Stimulated activated CD8-positive, alpha-beta memory T cell treated with anti-CD3 and anti-CD28 coated beads, Interleukin-2, amount 100 ng/mL, for 48 hours (primary cell): ENCODE data around the gene FGF7.
"Not testable (repeated sequence)": the region's sequence is repeated elsewhere in the genome, so short reads cannot be mapped to it uniquely, and the experiment has no call there.

Experiments
- DNase-seq, 2 donors: peaks; one replicate each; pipeline ENCODE4 v3.0.0-alpha.2; 2020; ENCODE audit warnings: low read depth in 2 of 2

The FGF7 gene

DNA sequence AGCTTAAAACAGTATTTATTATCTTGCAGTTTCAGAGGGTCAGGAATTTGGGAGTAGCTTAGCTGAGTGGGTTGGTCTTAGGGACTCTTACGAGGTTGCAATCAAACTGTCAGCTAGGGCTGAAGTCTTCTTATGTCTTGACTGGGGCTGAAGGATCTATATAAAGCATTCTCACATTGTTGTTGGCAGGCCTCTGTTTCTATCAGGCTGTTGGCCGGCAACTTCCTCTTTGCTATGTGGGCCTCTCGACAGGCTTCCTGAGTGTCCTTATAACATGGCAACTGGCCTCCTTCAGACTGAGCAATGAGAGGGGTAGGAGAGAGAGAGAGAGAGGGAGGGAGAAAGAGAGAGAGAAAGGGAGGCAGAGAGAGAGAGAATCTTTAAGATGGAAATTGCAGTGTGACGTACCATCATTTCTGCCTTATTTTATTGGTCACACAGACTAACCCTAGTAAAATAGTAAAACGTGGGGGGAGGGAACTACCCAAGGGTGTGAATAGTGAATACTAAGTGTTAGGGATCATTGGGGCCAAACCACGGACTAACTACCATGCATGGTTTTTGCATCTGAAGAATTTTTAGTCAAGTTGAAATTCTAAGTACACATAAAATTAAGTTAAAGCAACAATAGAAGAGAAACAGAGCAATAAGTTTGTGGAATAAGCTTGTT, 16.1 kb downstream of the FGF7 start:
- DNase-seq: no peak

DNA sequence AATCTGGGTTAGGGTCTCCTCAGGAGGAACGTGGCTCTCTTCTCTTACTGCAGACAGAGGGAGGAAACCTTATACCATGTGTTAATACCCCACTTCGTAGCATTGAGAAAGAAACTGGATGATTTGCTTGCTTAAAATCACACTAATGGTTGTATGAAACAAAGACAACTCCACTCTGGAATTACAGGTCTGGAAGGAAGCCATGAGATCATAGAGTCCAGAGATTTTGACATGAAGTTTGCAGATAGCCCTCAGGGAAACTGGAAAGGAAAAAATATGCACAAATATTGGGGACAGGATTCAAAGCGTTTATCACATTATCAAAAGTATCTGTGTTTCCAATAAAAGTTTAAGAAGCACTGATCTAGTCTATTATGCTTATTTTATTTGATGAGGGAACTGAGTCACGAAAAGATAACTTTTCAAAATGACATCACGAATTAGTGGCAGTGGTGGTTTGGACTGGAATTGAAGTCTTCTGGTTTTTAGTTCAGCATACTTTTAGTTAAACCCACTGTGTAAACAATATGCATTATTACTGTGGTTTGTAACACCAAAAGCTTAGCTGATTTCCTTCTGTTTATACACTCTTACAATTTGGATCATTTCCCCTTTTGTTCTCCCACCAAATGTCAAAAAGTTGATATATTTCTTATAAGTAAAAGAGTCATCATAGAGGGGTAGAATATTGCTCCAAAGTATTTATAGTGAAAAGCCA, 16.8 kb downstream of the FGF7 start:
- DNase-seq: no peak

GRCh38 chr15:49441356-49441755, 18.3 kb downstream of the FGF7 start:
- no peak for DNase-seq

DNA sequence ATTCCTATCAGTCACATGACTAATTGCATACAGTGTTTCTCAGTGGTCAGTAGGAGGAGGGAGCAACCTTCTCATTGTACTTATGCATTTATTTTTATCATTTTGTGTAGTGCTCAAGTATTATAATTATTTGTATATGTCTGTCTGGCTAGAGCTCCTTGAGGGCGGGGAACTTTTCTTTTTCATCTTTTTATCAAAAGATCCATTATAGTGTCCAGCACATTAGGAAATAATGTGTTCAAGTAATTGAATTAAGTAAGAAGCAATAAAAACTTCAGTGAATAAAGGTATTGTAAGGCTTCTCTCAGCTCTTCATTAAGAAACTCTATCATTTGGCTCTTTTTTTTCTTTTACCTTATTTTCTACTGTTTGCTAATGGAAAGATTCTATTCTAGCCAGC, 18.8 kb downstream of the FGF7 start:
- DNase-seq: no peak

DNA sequence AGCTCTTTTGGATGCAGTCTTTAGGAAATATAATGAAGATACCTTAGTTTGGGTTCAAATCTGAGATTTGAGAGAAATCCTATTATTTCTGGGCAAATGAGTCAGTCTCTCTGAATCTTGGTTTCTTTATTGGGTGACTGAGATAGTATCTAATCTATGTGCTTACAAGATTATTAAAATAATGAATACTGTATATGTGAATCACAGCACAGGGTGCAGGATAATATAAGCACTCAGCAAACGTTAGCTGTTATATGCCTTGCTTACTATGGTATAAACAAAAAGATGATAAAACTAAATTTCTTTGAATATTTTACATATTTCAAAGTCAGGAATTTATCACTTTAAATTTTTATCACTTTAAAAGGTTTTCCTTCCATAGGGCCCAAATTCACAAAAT, 29.6 kb downstream of the FGF7 start:
- no peak for DNase-seq

GRCh38 chr15:49456166-49456565, 33.1 kb downstream of the FGF7 start:
- no peak for DNase-seq

GRCh38 chr15:49458145-49458544, 35.1 kb downstream of the FGF7 start:
- no peak for DNase-seq

GRCh38 chr15:49460411-49460941, 37.4 kb downstream of the FGF7 start:
- no peak for DNase-seq

DNA sequence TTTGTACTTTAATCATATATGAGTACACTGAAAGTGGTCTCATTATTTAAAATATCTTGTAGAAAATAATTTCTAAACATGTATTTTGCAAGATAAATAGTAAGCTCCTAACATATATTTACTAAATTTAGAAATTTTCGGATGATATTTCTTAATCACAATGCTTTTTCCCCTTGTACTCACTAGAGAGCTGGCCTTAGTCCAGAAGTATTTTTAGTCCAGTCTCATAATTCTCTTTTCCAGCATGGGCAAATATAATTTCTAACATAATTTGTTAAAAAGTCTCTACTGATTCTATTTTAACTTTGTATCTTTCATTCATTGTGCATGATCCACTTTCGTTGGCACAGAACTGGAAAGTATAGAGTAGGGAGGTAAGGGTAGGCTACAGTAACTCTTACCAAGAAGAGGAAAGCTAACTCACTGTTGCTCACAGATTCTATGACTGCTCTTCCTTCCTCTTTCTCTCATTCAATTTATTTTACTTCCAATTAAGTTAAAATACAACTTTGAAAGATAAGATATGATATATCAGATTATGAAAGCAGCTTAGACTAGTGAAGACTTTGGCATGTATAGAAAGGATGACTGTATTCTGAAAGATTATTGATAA, 39.3 kb downstream of the FGF7 start:
- DNase-seq: no peak

DNA sequence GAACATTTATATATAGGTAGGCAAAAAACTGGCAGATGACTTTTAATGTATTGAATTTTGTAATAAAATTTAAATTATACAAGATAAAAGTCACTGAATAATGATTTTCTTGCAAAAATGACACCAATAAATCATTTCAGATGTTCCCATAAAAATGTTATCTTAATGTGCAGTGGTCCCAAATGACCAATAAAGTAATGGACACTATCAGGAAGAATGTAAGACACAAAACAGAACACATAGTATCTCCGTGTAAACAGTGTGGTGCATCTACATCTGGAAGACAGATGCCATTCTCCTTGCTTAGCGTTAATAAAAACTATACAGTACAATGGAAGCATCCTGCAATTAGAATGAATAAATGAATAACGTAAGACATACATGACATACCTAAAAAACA, 41.5 kb downstream of the FGF7 start:
- no peak for DNase-seq

GRCh38 chr15:49466119-49466518, 43.1 kb downstream of the FGF7 start:
- no peak for DNase-seq

DNA sequence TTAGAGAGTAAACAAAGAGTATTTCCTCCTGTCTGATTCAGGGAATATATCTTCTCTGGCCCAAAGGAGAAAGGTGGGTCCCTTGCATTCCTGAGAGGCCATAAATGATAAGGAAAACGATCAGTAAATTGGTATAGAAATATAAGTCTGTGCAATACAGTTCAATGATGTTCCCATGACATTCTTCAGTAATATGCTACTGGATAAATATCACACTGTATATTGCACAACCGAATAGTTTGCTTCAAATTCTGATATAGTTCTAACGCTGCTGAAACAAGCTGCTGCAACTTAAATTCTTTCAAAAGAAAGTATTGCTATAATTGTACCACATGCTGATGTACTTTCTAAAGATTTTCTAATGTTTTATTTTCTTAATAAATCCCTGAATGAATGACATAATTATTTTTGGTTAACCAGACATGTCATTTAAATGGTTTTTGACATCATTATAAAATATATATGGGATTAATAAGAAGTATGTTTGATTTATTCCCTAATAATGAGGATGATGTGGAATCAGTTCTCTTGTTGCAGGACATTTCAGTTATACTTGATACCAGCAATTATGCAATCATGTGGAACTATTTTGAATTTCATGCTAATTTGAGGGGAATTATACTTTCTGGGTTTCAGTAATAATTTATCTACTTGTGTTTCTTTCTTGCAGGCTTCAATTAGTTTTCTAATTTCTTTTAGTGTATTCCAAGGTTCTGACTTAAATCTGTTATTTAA, 44.9 kb downstream of the FGF7 start:
- no peak for DNase-seq

DNA sequence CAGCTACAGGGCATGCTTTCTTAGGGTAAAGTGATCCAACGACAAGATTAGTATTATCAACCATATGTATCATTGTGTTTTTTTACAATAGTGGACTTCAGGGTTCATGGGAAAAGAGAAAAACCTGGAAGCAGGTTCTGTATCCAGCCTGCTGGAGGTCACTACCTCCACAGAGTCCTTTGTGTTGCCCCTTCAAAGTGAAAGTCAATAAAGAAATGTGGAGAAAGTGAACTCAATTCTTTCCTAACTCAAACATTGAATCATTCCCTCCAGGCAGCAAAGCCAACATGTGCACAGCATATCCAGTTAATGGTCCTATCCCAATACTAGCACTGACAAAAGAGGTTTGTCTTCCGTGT, 45.4 kb downstream of the FGF7 start:
- no peak for DNase-seq

DNA sequence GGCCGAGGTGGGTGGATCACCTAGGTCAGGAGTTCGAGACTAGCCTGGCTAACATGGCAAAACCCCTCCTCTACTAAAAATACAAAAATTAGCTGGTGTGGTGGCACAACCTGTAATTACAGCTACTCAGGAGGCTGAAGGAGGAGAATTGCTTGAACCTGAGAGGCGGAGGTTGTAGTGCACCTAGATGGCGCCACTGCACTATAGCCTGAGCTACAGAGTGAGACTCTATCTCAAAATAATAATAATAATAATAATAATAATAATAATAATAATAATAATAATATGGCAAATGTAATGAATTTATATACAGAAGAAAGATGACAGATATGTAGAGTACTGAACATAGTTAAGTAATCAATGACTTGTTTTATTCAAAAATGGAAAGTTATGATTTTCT, 48.2 kb downstream of the FGF7 start:
- peak; percentile 14 to 19 for DNase-seq

- no peak for DNase-seq
Observed at GRCh38 chr15:49471733-49472132, 48.7 kb downstream of the FGF7 start.

GRCh38 chr15:49472338-49472737, 49.3 kb downstream of the FGF7 start:
- DNase-seq: no peak

- no peak for DNase-seq
Observed at GRCh38 chr15:49473031-49473430, 50.0 kb downstream of the FGF7 start.

- not testable (repeated sequence) for DNase-seq
Observed at GRCh38 chr15:49478021-49478420, 55.0 kb downstream of the FGF7 start.

GRCh38 chr15:49478982-49479381, 55.9 kb downstream of the FGF7 start:
- DNase-seq: not testable (repeated sequence)

DNA sequence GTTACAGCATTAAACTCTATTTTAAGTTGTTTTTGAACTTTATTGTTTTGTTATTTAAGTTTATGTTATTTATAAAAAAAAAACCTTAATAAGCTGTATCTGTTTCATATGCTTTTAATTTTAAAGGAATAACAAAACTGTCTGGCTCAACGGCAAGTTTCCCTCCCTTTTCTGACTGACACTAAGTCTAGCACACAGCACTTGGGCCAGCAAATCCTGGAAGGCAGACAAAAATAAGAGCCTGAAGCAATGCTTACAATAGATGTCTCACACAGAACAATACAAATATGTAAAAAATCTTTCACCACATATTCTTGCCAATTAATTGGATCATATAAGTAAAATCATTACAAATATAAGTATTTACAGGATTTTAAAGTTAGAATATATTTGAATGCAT, 62.4 kb downstream of the FGF7 start:
- DNase-seq: not testable (repeated sequence)

GRCh38 chr15:49490966-49491365, 67.9 kb downstream of the FGF7 start:
- no peak for DNase-seq

DNA sequence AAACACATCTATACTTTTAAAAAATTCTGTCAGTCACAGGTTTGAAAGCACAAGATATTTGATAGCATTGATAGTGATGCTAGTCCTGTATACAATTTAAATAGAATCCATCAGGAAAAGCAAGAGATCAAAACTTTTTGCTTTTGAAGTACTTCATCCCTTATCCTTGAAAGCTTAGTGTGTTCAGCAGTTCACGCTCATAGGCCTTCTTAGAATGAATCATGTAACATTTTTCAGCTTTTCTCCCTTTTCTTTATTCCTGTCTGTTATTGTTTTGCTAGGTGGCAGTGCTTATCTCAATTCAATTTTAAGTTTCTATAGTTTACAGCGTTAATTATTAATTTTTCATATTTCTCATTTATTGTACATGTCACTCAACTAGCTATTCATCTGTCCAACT, 69.1 kb downstream of the FGF7 start:
- DNase-seq: no peak
